Measurements from ENCODE around the gene RHBDF1.

DNA sequence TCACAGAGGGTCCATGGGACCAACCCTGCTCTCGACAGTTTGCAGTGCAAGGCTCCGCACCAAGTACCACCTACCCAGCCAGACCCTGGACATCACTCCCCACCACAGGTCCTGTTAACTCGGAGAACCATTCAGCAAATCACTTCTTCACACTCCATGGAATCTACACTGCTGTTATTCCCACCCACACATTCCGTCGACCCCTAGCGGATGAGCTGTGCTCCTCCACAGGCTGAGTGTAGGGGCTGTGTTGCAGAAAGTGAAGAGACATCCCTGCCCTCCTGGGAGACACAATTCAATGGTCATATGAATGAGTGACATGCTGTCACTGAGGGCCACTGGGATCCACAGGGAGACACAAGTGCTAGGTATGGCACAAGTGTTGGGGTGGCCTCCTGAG is 33.1 kb upstream of the RHBDF1 start:
- TF ChIP-seq, protein P1, sequence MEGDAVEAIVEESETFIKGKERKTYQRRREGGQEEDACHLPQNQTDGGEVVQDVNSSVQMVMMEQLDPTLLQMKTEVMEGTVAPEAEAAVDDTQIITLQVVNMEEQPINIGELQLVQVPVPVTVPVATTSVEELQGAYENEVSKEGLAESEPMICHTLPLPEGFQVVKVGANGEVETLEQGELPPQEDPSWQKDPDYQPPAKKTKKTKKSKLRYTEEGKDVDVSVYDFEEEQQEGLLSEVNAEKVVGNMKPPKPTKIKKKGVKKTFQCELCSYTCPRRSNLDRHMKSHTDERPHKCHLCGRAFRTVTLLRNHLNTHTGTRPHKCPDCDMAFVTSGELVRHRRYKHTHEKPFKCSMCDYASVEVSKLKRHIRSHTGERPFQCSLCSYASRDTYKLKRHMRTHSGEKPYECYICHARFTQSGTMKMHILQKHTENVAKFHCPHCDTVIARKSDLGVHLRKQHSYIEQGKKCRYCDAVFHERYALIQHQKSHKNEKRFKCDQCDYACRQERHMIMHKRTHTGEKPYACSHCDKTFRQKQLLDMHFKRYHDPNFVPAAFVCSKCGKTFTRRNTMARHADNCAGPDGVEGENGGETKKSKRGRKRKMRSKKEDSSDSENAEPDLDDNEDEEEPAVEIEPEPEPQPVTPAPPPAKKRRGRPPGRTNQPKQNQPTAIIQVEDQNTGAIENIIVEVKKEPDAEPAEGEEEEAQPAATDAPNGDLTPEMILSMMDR (IDR thresholded peaks at IDR 0.05; ENCODE audit: low read depth, low read length, missing input control) = no peak
- TF ChIP-seq TAF1 (conservative IDR thresholded peaks at IDR 0.05) = no peak
- TF ChIP-seq FOXA2 (IDR thresholded peaks at IDR 0.05) = no peak
- TF ChIP-seq, protein P2, sequence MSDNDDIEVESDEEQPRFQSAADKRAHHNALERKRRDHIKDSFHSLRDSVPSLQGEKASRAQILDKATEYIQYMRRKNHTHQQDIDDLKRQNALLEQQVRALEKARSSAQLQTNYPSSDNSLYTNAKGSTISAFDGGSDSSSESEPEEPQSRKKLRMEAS (IDR thresholded peaks at IDR 0.05) = no peak
- TF ChIP-seq FOXA1 (IDR thresholded peaks at IDR 0.05) = no peak
- TF ChIP-seq, protein P3, sequence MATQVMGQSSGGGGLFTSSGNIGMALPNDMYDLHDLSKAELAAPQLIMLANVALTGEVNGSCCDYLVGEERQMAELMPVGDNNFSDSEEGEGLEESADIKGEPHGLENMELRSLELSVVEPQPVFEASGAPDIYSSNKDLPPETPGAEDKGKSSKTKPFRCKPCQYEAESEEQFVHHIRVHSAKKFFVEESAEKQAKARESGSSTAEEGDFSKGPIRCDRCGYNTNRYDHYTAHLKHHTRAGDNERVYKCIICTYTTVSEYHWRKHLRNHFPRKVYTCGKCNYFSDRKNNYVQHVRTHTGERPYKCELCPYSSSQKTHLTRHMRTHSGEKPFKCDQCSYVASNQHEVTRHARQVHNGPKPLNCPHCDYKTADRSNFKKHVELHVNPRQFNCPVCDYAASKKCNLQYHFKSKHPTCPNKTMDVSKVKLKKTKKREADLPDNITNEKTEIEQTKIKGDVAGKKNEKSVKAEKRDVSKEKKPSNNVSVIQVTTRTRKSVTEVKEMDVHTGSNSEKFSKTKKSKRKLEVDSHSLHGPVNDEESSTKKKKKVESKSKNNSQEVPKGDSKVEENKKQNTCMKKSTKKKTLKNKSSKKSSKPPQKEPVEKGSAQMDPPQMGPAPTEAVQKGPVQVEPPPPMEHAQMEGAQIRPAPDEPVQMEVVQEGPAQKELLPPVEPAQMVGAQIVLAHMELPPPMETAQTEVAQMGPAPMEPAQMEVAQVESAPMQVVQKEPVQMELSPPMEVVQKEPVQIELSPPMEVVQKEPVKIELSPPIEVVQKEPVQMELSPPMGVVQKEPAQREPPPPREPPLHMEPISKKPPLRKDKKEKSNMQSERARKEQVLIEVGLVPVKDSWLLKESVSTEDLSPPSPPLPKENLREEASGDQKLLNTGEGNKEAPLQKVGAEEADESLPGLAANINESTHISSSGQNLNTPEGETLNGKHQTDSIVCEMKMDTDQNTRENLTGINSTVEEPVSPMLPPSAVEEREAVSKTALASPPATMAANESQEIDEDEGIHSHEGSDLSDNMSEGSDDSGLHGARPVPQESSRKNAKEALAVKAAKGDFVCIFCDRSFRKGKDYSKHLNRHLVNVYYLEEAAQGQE (IDR thresholded peaks at IDR 0.05) = no peak
- TF ChIP-seq YY1 (IDR thresholded peaks at IDR 0.05) = no peak
- TF ChIP-seq RAD21 (IDR thresholded peaks at IDR 0.05) = no peak
- TF ChIP-seq, protein P4, sequence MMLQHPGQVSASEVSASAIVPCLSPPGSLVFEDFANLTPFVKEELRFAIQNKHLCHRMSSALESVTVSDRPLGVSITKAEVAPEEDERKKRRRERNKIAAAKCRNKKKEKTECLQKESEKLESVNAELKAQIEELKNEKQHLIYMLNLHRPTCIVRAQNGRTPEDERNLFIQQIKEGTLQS (IDR thresholded peaks at IDR 0.05) = no peak
- no peak for TF ChIP-seq JUND (IDR thresholded peaks at IDR 0.05)
- TF ChIP-seq RXRA (IDR thresholded peaks at IDR 0.05) = no peak
- no peak for TF ChIP-seq EGR1 (IDR thresholded peaks at IDR 0.05; ENCODE audit: low read depth in 2 of 2)
